Lower lobe of right lung (tissue), 2 donors: ENCODE results near the gene PSMC4. TPM values are rescaled to one million over a fixed set of nuclear protein-coding genes. Genes with fewer than 3 reads are reported as not detected.

Experiments
- ATAC-seq, 2 donors: fragments of 200-7000 bp; cut with Tn5 transposase; one replicate each; pipeline ENCODE4 v1.9.1; 2020 to 2022; ENCODE audit warnings: mild to moderate bottlenecking in 2 of 2, moderate library complexity in 2 of 2
- DNase-seq: peaks from one replicate; pipeline ENCODE4 v3.0.0-alpha.2; 2020
- H3K27ac ChIP-seq: fragments of 200-600 bp; one replicate; pipeline ENCODE4 v1.8.0; 2022
- H3K27me3 ChIP-seq: fragments of 200-600 bp; one replicate; pipeline ENCODE4 v1.8.0; 2022; ENCODE audit warnings: low read depth
- H3K36me3 ChIP-seq: fragments of 200-600 bp; one replicate; pipeline ENCODE4 v1.8.0; 2022; ENCODE audit warnings: mild to moderate bottlenecking
- H3K4me1 ChIP-seq: fragments of 200-600 bp; one replicate; pipeline ENCODE4 v1.8.0; 2022
- H3K4me3 ChIP-seq: fragments of 200-600 bp; one replicate; pipeline ENCODE4 v1.8.0; 2022; ENCODE audit warnings: mild to moderate bottlenecking
- H3K9me3 ChIP-seq: fragments of 200-600 bp; one replicate; pipeline ENCODE4 v1.8.0; 2022
- CTCF ChIP-seq: fragments of 200-600 bp; IDR thresholded peaks from one replicate; pipeline ENCODE4 v1.8.0; 2022; ENCODE audit warnings: antibody characterized with exemption, mild to moderate bottlenecking
- intact Hi-C: fragments of 100-400 bp; cut with DNase I; formaldehyde crosslinking; loops from one replicate; pipeline ENCODE4 v1.11.0; 2022
- total RNA-seq: library from RNA; stranded (reverse); fragmentation: NEBNext Ultra II Directional; extraction: Animal tissue kit (Norgen Biotek cat#: 25700); gene quantifications from one replicate; pipeline ENCODE4 v1.2.1, GENCODE V29; 2021
- donor health status: DM: no; HTN: yes; CAD: no; lungs with severe emphysema.

Gene PSMC4
- total RNA-seq, 1 donor from 2014 or later = 57.3 TPM

- Histone ChIP-seq H3K27me3 (peaks cover under 1% of the 10 kb centered on the region), H3K27ac (no peak overlapping the region), H3K4me3 (no peak overlapping the region), H3K36me3 (no peaks in the 10 kb centered on the region), H3K4me1 (peaks cover 36% of the 10 kb centered on the region), H3K9me3 (no peaks in the 10 kb centered on the region)
- TF ChIP-seq CTCF = no peak
- ATAC-seq = no peak
- DNase-seq = no peak
- intact Hi-C loops = no loop called here
Measured at GRCh38 chr19:39940221-39940833, 30.6 kb upstream of the PSMC4 start.

- ATAC-seq (no peak), DNase-seq (no peak)
- peaks cover 4% of the 10 kb centered on the region for H3K27me3 ChIP-seq
- H3K27ac ChIP-seq = no peak overlapping the region
- no peaks in the 10 kb centered on the region for H3K36me3 ChIP-seq
- no peak for TF ChIP-seq CTCF
- H3K4me1 ChIP-seq = peaks cover 36% of the 10 kb centered on the region
- intact Hi-C loops = no loop called here
- H3K4me3 ChIP-seq = peak overlapping the region; percentile 24
- H3K9me3 ChIP-seq = no peaks in the 10 kb centered on the region
Measured at GRCh38 chr19:39941151-39941550, 29.8 kb upstream of the PSMC4 start.

GRCh38 chr19:39941615-39942365, 29.2 kb upstream of the PSMC4 start:
- Histone ChIP-seq H3K9me3 (no peaks in the 10 kb centered on the region), H3K4me1 (peaks cover 36% of the 10 kb centered on the region), H3K27me3 (peaks cover 7% of the 10 kb centered on the region), H3K27ac (peak overlapping the region; percentile 4), H3K36me3 (no peaks in the 10 kb centered on the region), H3K4me3 (peak overlapping the region; percentile 24)
- intact Hi-C loops = no loop called here
- no peak for TF ChIP-seq CTCF
- ATAC-seq (peak; percentile 75 to 85), DNase-seq (no peak)

GRCh38 chr19:39942366-39942730, 28.6 kb upstream of the PSMC4 start:
- no peaks in the 10 kb centered on the region for H3K36me3 ChIP-seq
- H3K27ac ChIP-seq = no peak overlapping the region
- no peaks in the 10 kb centered on the region for H3K9me3 ChIP-seq
- intact Hi-C loops = no loop called here
- peaks cover 36% of the 10 kb centered on the region for H3K4me1 ChIP-seq
- H3K27me3 ChIP-seq = peaks cover 7% of the 10 kb centered on the region
- no peak for TF ChIP-seq CTCF
- no peak overlapping the region for H3K4me3 ChIP-seq
- ATAC-seq = no peak
- DNase-seq = no peak

- peaks cover 7% of the 10 kb centered on the region for H3K27me3 ChIP-seq
- no peak for TF ChIP-seq CTCF
- no peaks in the 10 kb centered on the region for H3K36me3 ChIP-seq
- ATAC-seq = no peak
- no peaks in the 10 kb centered on the region for H3K9me3 ChIP-seq
- intact Hi-C loops = no loop called here
- no peak for DNase-seq
- peaks cover 36% of the 10 kb centered on the region for H3K4me1 ChIP-seq
- H3K4me3 ChIP-seq = no peak overlapping the region
- H3K27ac ChIP-seq = peak overlapping the region; percentile 61
Measured at GRCh38 chr19:39943586-39943985, 27.4 kb upstream of the PSMC4 start.
